Activated CD4-positive, alpha-beta T cell treated with anti-CD3 and anti-CD28 coated beads, Interleukin-2, amount 50 U/mL, for 4 hours (primary cell): ENCODE results near the gene NECTIN1.
"Not testable (repeated sequence)": the region's sequence is repeated elsewhere in the genome, so short reads cannot be mapped to it uniquely, and the experiment has no call there.

ENCODE experiments used
- DNase-seq, 2 experiments: peaks; one replicate each; pipeline ENCODE4 v3.0.0-alpha.2; 2020

The NECTIN1 gene

DNA sequence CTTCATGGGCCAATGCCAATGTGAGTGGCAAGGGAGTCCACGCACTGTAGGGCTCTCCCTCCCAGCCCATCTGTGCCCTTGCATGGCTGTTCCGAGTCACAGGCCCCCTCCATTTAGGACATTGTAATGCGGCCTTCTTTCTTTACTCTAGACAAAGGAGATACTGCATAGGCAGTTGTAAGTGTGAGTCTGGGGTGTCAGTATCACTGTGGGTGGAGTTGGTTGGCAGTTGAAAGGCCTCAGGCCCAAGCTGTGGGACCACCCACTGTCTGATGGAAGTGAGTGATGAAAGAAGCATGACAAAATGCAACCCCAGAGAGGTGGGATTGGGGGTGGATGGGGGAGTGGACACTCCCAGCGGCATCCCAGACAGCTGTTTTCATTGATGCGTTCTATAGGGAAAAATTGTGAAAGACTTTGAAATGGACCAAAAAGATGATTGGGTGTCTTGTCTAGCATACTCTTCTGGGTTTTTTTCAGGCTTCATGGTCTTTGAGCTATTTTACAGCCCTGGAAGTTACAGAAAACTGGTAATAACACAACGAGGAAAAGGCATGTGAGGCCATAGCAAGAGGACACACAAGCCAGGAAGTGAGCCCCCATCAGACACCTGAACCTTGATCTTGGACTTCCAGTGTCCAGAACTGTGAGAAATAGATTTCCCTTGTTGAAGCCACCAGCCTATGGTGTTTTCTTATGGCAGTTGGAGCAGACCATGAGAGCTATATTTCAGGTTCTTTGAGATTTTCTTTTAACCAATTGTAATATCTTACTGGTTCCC, 114.6 kb downstream of the NECTIN1 start:
- DNase-seq, result no peak

GRCh38 chr11:119612814-119613213, 116.2 kb downstream of the NECTIN1 start:
- no peak for DNase-seq

GRCh38 chr11:119610836-119611426, 118.1 kb downstream of the NECTIN1 start:
- no peak for DNase-seq

DNA sequence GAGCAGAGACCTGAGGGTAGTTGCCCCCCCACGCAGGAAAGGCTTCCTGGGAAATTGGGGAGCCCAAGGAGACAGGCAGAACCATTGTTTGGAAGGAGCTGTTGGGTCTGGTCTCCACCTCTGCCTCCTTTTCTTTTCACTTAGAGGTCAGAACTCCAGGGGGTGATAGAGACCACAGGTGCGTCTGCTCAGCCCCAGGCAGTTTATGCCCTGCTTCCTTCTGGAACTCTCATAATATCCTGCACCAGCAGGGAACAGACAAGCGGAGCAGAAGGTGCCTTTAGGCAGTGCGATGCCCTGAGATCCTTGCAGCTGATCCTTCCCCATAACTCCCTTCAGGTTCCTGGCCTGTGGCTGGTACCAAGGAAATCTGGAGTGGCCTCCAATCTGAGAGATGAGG, 120.2 kb downstream of the NECTIN1 start:
- no peak for DNase-seq

DNA sequence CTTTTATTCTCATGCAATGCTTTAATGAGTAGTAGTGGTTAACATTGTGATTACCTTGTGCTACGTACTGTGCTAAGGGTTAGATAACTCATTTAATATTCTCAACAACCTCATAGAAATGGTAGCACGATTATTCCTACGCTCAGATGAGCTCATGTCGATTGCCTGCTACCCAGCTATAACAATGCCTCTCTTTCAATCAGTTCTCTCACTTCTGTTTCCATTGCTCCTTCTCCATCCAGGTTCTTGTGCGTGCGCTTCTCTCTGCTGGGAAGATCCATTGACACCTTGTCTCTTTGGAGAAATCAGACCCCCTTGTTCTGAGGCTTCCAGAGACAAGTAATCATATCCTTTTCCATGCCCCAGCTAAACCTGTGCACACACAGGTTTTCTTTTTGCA, 120.8 kb downstream of the NECTIN1 start:
- no peak for DNase-seq

GRCh38 chr11:119607726-119608125, 121.3 kb downstream of the NECTIN1 start:
- no peak for DNase-seq

- no peak for DNase-seq
Measured at GRCh38 chr11:119605137-119605665, 123.8 kb downstream of the NECTIN1 start.

DNA sequence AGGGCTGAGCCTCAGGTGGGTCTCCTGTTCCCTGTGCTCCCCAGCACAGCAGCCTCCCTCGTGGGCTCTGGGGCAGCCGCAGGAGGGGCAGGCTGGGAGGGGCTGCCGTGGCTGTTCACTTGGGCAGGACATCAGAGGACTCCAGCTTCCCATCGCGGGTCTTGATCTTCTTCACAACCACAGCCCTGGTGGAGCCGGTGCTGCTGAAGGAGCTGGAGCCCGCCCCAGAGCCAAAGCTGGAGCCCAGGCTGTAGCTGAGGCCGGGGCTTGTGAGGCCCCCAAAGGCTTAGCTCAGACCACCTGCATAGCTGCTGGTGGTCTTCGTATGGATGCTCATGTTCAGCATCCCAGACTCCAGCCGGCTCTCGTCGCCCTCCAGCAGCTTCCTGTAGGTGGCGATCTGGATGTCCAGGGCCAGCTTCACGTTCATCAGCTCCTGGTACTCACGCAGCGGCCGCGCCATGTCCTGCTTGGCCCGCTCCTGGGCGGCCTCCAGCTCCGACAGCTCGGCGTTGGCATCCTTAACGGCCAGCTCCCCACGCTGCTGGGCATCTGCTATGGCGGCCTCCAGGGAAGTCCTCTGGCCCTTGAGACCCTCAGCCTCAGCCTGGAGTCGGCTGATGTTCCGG, 126.1 kb downstream of the NECTIN1 start:
- no peak for DNase-seq

DNA sequence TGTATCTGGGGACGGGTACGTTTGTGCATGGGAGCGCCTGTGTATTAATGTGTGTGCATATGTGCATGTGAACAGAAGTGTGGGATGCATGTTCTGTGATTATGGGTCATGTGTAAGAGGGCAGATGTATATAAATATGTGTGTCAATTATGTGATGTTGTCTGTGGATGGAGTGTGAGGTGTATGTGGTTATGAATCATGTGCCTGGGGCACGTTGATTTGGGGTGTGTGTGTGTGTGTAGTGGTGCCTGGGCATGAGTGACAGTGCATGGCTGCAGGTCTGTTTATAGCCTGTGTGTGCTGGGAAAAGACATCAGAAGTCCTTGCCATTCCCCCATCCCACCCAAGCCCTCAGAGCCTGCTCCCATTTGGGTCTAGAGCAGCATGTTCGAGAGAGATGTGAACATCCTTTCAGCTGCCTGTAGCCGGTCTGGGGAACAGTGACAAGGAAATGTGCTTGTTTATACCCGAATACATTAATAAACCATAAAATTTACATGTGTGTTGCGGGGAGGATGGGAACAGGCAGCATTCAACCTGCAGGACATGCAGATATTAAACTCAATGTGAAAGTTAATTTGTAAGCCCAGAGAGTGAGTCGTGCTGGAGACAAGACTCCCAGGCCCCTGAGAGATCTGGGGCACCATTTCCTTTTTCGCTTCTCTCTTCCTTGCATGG, 129.0 kb downstream of the NECTIN1 start:
- DNase-seq, result no peak

GRCh38 chr11:119595941-119596340, 133.1 kb downstream of the NECTIN1 start:
- DNase-seq, result not testable (repeated sequence)

- DNase-seq, result no peak
Measured at GRCh38 chr11:119594639-119595249, 134.3 kb downstream of the NECTIN1 start.

DNA sequence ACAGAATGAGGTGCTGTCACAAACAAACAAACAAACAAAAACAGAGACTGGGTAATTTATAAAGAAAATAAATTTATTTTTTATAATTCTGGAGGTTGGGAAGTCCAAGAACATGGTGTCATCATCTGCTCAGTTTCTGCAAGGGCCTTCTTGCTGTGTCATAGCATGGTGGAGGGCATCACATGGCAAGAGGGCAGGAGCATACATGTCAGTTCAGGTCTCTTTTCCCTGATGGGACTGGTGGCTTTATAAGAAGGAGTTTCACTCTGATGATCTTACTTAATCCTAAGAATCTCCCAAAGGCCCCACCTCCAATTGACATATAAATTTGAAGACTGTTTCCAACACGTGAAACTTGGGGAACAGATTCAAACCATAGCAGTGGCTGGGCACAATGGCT, 135.7 kb downstream of the NECTIN1 start:
- DNase-seq, result no peak

DNA sequence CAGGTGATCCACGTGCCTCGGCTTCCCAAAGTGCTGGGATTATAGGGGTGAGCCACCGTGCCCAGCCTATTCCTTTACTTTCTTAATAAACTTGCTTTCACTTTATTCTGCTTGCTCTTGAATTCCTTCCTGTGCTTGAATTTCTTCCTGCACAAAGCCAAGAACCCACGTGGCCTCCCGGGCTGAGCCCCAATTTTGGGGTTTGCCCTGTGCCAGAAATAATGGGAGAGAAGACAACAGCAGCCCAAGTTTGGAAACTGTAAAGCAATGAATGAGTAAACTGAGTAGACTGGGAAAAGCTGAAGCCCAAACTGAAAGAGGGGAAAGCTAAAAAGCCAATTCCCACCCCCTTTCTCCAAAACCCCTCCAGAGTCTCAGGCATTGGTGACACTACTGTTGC, 136.4 kb downstream of the NECTIN1 start:
- DNase-seq, result no peak

DNA sequence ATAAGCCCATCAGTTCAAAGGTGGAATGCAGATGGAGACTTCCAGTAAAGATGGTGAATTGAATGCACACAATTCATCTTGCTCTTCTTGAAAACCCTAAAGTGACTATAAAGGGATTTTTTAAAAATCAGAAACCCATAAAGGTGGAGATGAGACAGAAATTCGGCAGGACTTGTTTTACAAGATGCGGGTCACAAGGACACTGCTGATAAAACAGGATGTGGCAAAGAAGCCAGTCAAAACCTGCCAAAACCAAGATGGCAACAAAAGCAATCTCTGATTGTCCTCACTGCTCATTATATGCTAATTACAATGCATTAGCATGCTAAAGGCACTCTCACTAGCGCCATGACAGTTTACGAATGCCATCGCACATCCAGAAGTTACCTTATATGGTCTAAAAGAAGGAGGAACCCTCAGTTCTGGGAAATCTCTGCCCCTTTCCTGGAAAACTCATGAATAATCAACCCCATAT, 137.1 kb downstream of the NECTIN1 start:
- DNase-seq, result no peak

GRCh38 chr11:119590651-119591351, 138.2 kb downstream of the NECTIN1 start:
- no peak for DNase-seq

DNA sequence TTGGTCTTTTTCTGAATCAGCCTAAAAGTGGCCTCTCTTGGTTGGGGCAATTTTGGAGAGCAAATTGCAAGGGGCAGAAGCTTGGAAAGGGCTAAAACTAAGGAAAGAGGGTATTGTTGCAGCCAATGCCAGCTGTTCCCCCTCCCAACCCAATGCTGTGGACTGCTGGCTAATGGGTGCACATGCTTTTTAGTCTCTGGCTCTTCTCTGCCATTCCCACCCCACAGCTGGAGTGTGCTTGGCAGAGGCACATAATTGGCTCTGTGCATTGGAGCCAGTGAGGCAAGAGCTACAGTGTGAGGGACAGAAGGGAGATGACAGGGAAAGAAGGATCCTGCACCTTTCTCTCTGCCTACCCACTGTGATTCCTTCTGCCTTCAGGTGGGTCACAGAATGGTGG, 140.0 kb downstream of the NECTIN1 start:
- DNase-seq, result no peak
